ENCODE measurements around the gene APBA2.

- TF ChIP-seq CTCF (tag by site-specific recombination; IDR thresholded peaks at IDR 0.05), result no peak
- TF ChIP-seq PATZ1 (tag by site-specific recombination; IDR thresholded peaks at IDR 0.05), result no peak
- no peak for TF ChIP-seq ZNF558 (tag by site-specific recombination; IDR thresholded peaks at IDR 0.05)
- no peak for TF ChIP-seq ZBTB20 (tag by site-specific recombination; IDR thresholded peaks at IDR 0.05)
- TF ChIP-seq PBX3 (CRISPR knock-in tag; IDR thresholded peaks at IDR 0.05), result no peak
- no peak for TF ChIP-seq SP2 (tag by site-specific recombination; IDR thresholded peaks at IDR 0.05)
- TF ChIP-seq ZSCAN16 (tag by site-specific recombination; IDR thresholded peaks at IDR 0.05), result no peak
- no peak for TF ChIP-seq MYNN (tag by site-specific recombination; IDR thresholded peaks at IDR 0.05; ENCODE audit: borderline replicate concordance)
Measured at GRCh38 chr15:28876131-28876844, 9.5 kb upstream of the APBA2 start.
